Measurements from ENCODE around the gene SLC26A2.
"Not testable (repeated sequence)": the region's sequence is repeated elsewhere in the genome, so short reads cannot be mapped to it uniquely, and the experiment has no call there.

SLC26A2 gene

DNA sequence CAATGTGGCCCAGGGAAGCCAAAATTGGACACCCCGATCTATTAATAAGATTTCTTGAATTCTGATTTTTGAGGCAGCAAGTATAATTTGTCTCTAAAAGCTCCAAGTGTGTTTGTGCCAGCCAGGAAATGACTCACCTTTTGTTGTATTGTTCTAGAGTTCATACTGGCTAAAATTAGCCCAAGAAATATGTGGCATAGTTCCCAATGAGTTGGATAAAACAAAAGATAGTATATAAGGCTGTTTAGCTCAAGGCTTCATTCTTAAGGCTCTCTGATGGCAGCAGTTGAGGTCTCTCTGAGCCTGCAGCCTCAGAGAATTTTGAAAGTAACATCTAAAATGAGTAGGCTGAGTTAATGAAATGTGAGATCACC is 61.6 kb downstream of the SLC26A2 start:
- Mint-ChIP-seq H3K36me3 (peaks cover 18% of the 10 kb centered on the region), H3K9me3 (ENCODE audit: low read depth) (no peaks in the 10 kb centered on the region), H3K4me1 (ENCODE audit: low read depth) (peaks cover 8% of the 10 kb centered on the region), H3K27ac (peak overlapping the region; percentile 55), H3K4me3 (no peak overlapping the region), H3K27me3 (no peaks in the 10 kb centered on the region)

DNA sequence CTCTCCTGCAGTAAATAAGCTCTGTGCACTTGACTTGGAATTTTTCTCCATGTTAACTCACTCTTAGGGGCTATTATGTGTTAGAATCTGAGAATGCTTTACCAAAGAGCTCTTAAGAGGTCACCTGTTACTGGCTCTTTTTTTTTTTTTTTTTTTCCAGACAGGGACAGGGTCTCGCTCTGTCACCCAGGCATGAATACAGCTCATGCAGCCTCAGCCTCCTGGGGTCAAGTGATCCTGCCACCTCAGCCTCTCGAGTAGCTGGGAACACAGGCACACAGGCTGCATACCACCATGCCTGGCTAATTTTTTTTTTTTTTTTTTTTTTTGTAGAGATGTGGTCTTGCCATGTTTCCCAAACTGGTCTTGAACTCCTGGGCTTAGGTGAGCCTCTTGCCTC is 62.1 kb downstream of the SLC26A2 start:
- Mint-ChIP-seq H3K36me3 (peaks cover 18% of the 10 kb centered on the region), H3K27ac (no peak overlapping the region), H3K4me1 (ENCODE audit: low read depth) (peaks cover 8% of the 10 kb centered on the region), H3K4me3 (no peak overlapping the region), H3K9me3 (ENCODE audit: low read depth) (no peaks in the 10 kb centered on the region), H3K27me3 (no peaks in the 10 kb centered on the region)

DNA sequence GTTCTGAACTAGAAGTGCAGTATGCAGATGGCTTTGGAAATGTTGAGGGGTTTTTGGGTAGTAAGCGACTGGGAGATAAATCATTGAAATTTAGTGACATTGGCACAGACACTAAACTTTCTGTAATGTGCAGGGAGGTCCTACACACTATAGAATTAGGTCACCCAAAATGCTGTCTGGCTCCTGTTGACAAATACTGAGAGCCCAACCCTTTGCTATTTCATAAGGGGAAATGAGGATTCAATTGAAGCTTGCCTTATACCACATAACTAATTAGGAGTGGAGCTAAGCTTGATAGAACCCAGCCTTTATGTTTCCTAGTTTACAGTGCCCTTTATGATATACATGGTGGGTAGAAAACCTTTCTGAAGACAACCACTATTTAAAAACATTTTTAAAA is 62.6 kb downstream of the SLC26A2 start:
- Mint-ChIP-seq H3K27me3 (no peaks in the 10 kb centered on the region), H3K36me3 (peaks cover 20% of the 10 kb centered on the region), H3K9me3 (ENCODE audit: low read depth) (no peaks in the 10 kb centered on the region), H3K4me1 (ENCODE audit: low read depth) (peaks cover 8% of the 10 kb centered on the region), H3K4me3 (no peak overlapping the region), H3K27ac (no peak overlapping the region)

DNA sequence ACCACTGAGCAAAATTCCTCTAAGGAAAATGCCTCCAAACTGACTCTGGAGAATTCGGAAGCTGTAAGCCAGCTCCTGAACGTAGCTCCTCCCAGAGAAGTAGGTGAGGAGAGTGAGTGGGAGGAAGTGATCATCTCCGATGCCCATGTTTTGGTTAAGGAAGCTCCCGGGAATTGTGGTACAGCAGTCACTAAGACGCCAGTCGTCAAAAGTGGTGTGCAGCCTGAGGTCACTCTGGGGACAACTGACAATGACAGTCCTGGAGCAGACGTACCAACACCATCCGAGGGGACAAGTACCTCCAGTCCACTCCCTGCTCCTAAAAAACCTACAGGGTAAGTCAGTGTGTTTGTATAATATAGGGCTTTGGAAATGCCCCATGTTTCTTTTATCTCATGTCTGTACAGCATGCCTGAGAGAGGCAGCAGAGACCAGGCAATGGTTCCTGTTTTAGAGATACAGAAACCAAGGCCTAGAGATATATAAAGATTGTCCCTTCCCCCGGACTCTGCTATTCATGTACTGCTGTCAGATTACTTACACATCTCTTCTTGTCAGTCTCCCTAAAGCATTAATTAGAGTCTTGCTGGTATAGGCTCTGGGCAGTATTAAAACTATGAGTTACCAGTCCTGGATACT is 63.9 kb downstream of the SLC26A2 start:
- no peak overlapping the region for H3K27ac Mint-ChIP-seq

DNA sequence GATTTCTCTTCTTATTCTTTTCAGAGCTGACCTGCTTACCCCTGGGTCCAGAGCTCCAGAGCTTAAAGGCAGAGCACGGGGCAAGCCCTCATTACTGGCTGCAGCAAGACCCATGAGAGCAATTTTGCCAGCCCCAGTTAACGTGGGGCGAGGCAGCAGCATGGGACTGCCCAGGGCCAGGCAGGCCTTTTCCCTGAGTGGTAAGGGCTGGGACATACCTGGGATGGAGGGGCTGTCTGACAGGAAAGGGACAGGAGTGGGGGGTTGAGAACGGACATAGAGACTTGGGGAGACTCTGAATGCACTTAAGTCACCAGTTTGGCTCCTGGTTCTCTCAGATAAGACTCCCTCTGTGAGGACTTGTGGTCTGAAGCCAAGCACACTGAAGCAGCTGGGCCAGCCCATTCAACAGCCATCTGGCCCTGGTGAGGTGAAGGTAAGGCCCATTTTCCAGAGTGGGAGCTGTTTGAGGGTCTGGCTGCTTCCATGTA is 66.2 kb downstream of the SLC26A2 start:
- Mint-ChIP-seq H3K4me1 (ENCODE audit: low read depth) (peaks cover 5% of the 10 kb centered on the region), H3K9me3 (ENCODE audit: low read depth) (no peaks in the 10 kb centered on the region), H3K27ac (no peak overlapping the region), H3K4me3 (no peak overlapping the region), H3K27me3 (no peaks in the 10 kb centered on the region), H3K36me3 (peaks cover 13% of the 10 kb centered on the region)

More for the DNA sequence above, 63.9 kb downstream of the SLC26A2 start:
- H3K36me3 Mint-ChIP-seq: peaks cover 14% of the 10 kb centered on the region
- no peaks in the 10 kb centered on the region for H3K9me3 Mint-ChIP-seq (ENCODE audit: low read depth)
- peaks cover 8% of the 10 kb centered on the region for H3K4me1 Mint-ChIP-seq (ENCODE audit: low read depth)
- H3K4me3 Mint-ChIP-seq: no peak overlapping the region
- no peaks in the 10 kb centered on the region for H3K27me3 Mint-ChIP-seq

DNA sequence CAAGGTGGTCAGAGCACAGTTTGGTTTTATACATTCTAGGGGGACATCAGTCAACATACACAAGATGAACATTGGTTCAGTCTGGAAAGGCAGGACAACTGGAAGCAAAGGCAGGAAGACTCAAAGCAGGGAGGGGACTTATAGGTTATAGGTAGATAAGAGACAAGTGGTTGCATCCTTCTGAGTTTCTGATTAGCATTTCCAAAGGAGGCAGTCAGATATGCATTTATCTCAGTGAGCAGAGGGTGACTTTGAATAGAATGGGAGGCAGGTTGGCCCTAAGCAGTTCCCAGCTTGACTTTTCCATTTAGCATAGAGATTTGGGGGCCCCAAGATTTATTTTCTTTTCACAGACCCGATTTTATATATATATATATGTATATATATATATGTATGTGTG is 67.5 kb downstream of the SLC26A2 start:
- H3K4me1 Mint-ChIP-seq (ENCODE audit: low read depth); H3K27me3 Mint-ChIP-seq; H3K36me3 Mint-ChIP-seq; H3K27ac Mint-ChIP-seq; H3K9me3 Mint-ChIP-seq (ENCODE audit: low read depth); H3K4me3 Mint-ChIP-seq: not testable (repeated sequence)

DNA sequence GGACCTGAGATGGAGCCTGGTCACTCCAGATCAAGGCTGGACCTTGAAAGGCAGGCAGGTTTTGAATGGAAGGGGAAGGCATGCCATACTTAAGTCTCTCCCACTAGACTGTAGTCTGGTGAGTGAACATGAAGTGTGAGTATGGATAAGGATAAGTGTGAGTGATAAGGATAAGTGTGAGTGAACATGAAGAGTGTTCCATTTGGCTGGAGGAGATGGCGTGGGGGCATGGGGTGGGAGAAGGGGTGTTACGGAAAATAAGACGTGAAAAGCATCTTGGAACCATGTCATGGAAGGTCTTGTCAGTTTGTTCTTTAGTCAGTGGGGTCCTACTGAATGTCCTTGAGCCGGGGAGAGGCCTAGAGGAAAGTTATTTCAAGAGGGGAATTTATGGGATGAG is 72.8 kb downstream of the SLC26A2 start:
- Mint-ChIP-seq H3K27ac (no peak overlapping the region), H3K27me3 (no peaks in the 10 kb centered on the region), H3K36me3 (peaks cover 4% of the 10 kb centered on the region), H3K4me1 (ENCODE audit: low read depth) (no peaks in the 10 kb centered on the region), H3K4me3 (no peak overlapping the region), H3K9me3 (ENCODE audit: low read depth) (no peaks in the 10 kb centered on the region)

DNA sequence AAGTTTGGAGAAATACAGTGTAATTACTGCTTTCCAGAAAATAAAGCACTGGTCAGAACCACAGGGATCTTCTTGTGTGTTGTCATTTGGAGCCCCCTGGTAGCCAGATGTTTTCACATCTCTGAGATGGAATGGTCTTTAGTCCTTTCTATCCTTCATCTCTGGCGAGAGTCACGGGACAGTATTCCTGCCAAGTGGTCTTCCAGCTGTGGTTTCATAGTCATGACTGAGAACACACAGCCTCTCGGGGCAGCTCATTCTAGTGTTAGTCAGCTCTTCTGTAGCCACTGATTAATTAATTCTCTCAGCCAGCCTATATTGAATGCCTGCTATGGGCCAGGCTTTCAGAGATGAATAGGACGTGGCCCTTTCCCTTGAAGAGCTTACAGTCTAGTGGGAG is 74.1 kb downstream of the SLC26A2 start:
- Mint-ChIP-seq H3K27me3 (no peaks in the 10 kb centered on the region), H3K4me3 (no peak overlapping the region), H3K36me3 (peaks cover 4% of the 10 kb centered on the region), H3K27ac (no peak overlapping the region), H3K9me3 (ENCODE audit: low read depth) (no peaks in the 10 kb centered on the region), H3K4me1 (ENCODE audit: low read depth) (no peaks in the 10 kb centered on the region)

DNA sequence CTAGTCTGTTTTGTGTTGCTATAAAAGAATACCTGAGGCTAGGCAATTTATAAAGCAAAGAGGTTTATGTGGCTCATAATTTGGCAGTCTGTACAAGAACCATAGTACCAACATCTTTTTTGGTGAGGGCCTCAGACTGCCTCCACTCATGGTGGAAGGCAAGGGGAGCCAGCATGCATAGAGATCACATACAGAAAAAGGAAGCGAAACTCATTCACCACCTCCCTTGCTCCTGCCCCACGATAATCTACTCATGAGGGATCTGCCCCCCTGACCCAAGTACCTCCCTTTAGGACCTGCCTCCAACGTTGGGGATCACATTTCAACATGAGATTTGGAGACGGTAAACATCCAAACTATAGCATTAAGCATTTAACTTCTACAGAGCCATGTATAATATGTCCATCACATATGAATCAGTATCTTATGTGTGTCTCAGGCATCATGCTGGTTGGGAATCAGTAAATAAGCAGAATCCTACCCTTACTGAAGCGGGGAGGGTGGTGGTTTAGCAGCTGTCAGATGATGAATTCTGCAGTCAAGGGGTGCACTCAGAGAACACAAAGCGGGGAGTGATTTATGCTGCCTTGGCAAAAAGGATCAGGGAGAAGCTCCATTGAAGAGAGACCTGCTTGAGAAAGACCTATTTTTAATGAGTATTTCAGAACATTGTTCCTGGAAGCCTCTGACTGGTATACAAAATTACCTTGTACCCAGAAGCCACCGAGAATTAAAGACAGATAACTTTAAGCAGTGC is 74.8 kb downstream of the SLC26A2 start:
- Mint-ChIP-seq H3K36me3 (peaks cover 4% of the 10 kb centered on the region), H3K27me3 (no peaks in the 10 kb centered on the region), H3K9me3 (ENCODE audit: low read depth) (no peaks in the 10 kb centered on the region), H3K4me3 (no peak overlapping the region), H3K4me1 (ENCODE audit: low read depth) (no peaks in the 10 kb centered on the region), H3K27ac (no peak overlapping the region)

DNA sequence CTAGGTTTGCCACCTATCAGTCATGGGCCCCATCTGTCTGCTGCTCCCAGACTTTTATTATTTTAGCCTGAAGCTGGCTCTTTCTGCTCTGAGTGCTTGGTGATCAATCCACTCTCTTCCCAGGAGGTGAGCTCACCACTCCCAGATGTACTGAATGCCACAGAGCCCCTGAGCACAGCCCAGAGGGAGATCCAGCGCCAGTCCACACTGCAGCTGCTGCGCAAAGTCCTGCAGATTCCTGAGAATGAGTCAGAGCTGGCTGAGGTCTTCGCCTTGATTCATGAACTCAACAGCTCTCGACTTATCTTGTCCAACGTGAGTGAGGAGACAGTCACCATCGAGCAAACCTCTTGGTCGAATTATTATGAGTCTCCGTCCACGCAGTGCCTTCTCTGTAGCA is 76.0 kb downstream of the SLC26A2 start:
- H3K9me3 Mint-ChIP-seq (ENCODE audit: low read depth): no peaks in the 10 kb centered on the region
- H3K27ac Mint-ChIP-seq: no peak overlapping the region
- peaks cover 3% of the 10 kb centered on the region for H3K36me3 Mint-ChIP-seq

More for the DNA sequence above, 76.0 kb downstream of the SLC26A2 start:
- H3K27me3 Mint-ChIP-seq: no peaks in the 10 kb centered on the region
- no peaks in the 10 kb centered on the region for H3K4me1 Mint-ChIP-seq (ENCODE audit: low read depth)
- no peak overlapping the region for H3K4me3 Mint-ChIP-seq

Measured in activated naive CD8-positive, alpha-beta T cell (primary cell).